HG03108 (cell line): ENCODE data around the gene MAGI1.
A peak's percentile ranks its signal among the peaks of the same experiment; 100 is the strongest.

Experiments used
- ATAC-seq: cut with Tn5 transposase; IDR thresholded peaks from one replicate; pipeline ENCODE4 v1.9.1; 2021; ENCODE audit warnings: moderate library complexity; ENCODE audit not compliant: unreplicated experiment

Gene MAGI1

DNA sequence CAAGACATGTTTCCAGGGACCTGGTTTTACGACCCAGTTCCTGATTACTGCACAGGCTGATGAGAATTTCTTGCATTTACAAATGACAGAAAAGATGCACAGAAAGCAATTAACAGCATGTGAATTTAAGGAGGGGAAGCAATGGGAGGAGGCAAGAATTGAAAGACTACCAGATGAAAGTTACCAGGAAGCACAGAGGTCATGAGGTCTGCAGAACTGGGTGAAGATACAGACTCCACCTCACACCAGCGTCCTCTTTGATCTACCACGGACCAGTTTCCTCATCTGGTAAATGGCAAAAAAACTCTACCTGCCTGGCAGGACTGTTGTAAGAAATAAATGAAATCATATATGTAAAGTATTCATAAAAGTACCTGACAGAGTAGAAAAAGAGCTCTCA is 266.0 kb downstream of the MAGI1 start:
- no peak for ATAC-seq

GRCh38 chr3:65767551-65767950 is 271.2 kb downstream of the MAGI1 start:
- no peak for ATAC-seq

DNA sequence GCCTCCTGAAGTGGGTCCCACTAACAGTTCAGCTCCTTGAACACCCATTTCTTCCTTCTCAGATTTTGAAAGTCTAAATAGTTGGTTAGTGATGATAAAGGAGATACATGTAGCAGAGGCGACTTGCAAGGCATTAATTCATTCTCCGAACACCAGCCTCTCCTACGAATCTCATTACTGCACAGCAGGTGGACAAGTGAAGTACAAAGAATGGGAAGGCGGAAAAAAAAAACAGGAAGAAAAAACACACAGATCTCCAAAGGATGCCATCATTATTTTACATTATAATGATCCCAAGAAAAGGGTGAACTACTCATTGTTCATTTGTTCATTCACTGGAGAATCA is 276.5 kb downstream of the MAGI1 start:
- ATAC-seq: no peak

- no peak for ATAC-seq
Observed at GRCh38 chr3:65761446-65762234, 277.1 kb downstream of the MAGI1 start.

- ATAC-seq: no peak
Observed at GRCh38 chr3:65758876-65759598, 279.7 kb downstream of the MAGI1 start.

DNA sequence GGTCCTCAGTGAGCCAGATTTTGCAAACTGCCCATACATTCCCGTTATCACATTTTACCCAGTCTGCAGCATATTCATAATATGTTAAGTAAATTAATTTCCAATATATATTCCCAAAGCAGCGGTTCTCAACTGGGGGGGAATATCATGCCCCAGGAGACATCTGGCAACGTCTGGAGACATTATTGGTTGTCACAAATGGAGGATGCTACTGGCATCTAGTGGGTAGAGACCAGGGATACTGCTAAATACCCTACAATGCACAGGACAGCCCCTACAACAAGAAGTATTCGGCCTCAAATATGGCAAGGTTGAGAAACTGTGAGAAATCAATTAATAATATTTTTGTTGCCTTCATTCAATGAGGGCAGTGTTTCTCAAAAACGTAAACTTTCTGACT is 280.3 kb downstream of the MAGI1 start:
- ATAC-seq: no peak

- no peak for ATAC-seq
Observed at GRCh38 chr3:65752636-65753035, 286.1 kb downstream of the MAGI1 start.

- no peak for ATAC-seq
Observed at GRCh38 chr3:65751123-65751700, 287.5 kb downstream of the MAGI1 start.

GRCh38 chr3:65749066-65749465 is 289.7 kb downstream of the MAGI1 start:
- ATAC-seq: no peak

DNA sequence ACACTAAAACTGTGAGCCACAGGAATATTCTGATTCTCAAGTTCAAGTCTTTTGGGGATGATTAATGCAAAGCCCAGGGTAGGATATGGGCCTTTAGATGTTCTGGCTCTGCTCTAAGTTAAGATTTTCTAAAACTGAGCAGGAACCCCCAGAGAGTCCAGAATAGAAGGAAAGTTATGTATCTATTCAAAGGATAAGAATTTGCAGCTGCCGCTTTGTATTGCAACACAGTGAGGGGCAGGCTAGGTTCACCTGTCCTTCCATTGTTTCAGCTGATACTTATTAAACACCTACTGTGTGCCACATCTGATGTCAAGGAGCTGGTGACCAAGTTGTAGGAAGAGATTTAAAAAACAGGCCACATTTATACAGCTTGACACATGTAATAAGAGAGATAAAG is 290.4 kb downstream of the MAGI1 start:
- no peak for ATAC-seq

DNA sequence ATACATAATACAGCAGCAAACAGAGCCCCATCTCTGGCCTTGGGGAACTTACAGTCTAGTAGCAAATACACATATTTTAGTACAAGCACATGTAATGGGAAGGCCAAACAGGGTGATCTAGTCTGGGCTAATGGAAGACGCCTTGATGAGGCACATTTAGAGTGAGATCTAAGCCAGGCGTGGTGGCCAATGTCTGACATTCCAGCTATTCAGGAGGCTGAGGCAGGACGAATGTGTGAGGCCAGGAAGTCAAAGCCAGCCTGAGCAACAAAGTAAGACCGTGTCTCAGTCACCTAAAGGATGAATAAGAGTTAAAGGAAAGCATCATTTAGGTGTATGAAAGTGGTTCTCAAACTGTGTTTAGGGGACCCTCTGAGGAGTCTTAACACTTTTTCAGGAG is 291.9 kb downstream of the MAGI1 start:
- no peak for ATAC-seq

DNA sequence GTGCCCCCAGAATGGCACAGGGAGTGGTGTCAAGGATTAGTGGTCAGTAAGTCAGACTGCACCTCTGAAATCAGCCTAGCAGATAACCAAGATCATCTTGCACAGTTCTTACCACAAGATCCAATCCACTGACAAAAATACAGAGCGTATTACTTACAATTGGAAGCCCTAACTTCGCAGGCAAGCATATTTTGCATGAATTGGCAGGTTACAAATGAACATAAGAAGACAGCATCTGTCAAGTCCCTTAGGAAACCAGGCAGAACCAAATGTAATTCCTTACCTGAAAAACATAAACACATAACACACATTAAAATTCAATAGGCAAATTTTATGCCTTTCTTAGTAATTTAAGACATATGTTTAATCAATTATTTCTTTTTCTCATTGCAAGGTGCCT is 293.4 kb downstream of the MAGI1 start:
- no peak for ATAC-seq

DNA sequence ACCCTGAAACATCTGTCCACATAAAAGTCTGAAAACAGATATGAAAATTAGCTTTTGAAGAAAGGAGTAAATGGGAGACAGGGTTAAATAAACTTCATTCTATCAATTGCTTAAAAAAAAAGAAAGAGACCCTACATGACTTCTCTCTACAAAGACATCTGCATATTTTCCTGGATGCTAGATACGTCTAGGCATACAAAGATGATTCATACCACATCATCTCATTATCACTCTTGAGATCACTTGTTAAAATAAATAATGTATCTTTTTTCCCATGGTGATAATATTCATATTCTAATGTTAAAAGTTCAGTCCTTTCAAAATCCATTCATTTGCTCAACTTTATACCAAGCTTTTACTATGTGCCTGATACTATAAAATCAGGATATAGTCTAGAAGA is 295.8 kb downstream of the MAGI1 start:
- ATAC-seq: no peak

DNA sequence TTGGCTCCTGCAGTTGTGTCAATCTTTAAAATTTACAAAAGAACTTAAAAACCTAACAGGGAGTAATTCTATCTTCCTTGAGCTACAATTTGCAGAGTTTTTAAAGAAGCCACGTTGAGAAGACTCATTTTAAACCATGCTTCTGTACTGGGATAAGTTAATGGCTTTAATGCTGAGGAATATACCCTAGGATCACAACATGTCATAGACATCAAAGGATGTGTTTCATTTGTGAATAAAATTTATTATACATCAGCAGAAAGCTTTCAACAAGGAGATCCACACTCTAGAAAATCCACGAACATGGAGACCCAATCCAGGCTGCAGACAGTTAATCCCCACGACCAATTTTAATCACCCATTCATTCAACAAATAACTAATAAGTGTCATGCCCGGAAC is 297.2 kb downstream of the MAGI1 start:
- ATAC-seq: no peak

DNA sequence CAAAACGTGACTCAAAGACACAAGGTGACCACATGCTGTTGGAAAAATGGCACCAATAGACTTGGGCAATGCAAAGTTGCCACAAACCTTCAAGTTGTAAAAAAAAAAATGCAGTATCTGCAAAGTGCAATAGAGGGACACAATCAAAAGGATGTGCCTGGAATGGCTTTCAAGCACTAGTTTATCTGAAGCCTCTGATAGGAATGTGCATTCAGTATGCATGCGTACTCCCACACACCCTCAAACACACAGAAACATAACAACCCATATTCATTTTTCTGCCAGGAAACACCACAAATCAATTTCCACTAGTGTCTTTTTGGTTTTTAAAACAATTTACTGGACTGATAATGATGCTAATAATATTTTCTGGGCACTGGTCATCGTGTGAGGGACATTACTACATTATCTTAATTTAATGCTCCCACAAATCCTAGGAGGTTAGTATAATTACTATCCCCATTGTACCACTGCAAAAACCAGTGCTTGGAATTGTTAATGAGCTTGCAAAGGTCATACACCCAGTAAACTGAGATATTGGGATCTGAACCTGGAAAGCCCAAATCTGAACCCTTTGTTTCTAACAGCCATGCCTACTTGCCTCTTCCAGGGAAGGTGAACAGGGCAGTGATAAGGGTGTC is 298.7 kb downstream of the MAGI1 start:
- ATAC-seq: no peak

DNA sequence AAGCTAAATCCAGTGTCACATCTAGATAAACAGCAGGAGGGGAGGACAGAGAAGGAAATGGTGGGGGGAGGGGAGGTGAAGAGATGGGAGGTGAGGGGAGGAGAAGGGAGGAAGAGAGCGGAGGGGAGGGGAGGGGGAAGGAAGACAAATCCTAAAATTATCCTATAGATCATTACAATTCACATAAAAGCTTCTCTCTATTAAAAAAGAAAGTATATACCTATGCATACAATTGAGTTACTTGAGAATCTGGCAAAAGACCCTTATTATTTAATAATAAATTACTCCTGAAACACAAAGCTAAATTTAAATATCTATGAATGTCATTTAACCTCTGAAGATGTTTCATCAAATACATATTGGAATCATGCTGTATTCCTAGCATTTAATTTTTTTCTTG is 303.9 kb downstream of the MAGI1 start:
- no peak for ATAC-seq

DNA sequence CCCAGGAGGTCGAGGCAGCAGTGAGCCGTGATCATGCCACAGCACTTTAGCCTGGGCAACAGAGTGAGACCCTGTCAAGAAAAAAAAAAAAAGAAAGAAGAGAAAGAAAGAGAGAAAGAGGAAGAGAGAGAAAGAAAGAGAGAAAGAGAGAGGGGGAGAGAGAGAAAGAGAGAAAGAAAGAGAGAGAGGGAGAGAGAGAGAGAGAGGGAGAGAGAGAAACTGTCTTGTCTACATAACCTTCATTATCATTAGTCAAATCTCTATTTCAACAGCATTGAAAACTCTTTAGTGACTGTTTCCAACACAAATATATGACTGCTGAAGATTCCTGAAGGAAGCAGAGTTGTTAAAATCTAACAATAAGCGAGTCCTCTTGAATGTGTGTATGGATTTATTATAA is 304.3 kb downstream of the MAGI1 start:
- ATAC-seq: no peak

GRCh38 chr3:65733459-65733858 is 305.3 kb downstream of the MAGI1 start:
- ATAC-seq: no peak

DNA sequence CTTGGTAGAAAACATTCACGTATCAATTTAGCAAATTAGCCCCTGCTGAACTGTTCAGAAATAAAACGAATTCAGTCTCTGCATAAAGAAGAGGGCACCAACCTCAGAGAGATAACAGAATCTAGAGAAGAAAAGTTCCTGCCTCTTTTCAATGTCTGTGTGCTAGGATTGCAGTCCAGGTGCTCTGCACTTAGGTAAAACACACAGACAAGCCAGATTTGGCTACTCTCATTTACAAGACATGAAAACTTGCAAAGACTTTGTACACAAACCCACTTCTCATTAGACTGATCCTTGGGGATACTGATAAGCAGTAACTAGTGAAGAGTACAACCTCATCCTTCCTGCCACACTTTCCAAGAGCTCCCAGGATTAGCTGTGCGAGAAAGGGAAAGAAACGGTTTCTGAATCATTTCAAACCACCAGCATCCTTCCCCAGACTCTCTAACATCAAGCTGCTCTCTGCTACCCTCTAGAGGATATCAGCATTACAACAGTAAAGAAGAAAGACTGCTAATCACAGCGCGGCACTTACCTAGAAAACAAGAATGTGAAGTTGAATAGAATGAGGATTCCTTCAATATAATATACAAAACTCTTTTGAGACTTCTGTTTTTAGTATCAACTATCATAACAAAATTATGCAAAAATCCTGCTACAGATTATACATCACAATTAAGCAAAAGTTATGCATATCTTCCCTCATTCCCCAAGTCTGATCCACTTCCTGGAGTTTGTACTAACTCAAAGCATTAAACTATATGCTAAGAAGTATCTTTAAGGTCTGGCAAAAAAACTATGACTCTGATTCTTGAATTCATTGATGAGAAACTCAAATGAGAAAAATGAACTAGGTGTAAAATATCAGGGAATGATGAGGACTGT is 306.4 kb downstream of the MAGI1 start:
- peak; percentile 70 for ATAC-seq

DNA sequence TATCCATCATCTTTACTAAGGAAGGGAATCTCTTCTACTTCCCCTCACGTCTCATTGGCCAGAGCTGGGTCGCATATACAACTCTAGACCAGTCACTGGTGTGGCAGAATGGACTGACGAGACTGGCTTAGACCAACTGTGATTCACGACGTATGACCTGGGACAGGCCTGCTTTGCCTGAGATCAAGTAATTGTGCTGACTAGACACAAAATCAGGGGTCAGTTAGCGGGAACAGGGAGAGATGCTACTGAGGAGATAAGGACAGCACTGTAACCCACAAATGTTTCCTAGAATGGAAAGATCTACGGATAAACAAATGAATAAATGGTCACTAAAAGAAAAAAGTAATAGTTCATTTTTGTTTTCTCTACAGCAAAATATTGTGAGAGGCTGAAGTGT is 308.3 kb downstream of the MAGI1 start:
- no peak for ATAC-seq

DNA sequence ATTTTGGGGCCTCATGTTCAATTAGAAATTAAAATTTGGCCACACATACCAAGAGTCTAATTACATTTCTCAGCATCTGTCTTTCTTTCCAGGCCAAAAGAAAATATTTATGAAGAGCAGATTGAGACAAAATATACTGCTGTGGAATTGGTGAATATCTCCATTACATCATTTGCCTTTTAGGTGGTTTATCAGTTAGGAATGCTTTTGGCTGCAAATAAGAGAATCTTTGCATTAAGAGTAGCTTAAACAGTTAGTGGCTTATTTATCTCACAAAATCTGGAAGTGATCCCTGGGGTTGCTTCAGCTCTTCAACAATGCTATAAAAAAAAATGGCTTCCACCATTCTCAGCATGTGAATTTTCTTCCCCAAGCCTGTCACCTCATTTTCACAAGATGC is 308.7 kb downstream of the MAGI1 start:
- ATAC-seq: no peak
